Chondrocyte (in vitro differentiated cells): Measurements from ENCODE around the gene ZNF618. TPM values are rescaled to one million over a fixed set of nuclear protein-coding genes. Genes with fewer than 3 reads are reported as not detected.

Experiments used
- DNase-seq: peaks from one replicate; pipeline ENCODE4 v3.0.0; 2021; ENCODE audit warnings: mixed read lengths, low spot score
- H3K27ac Mint-ChIP-seq: one replicate; pipeline ENCODE4 v1.8.0; 2021; ENCODE audit warnings: mild to moderate bottlenecking, moderate library complexity, mixed read lengths; ENCODE audit not compliant: unreplicated experiment
- H3K27me3 Mint-ChIP-seq: 2 replicates; pipeline ENCODE4 v1.8.0; 2021; ENCODE audit warnings: low read depth, mixed read lengths
- H3K36me3 Mint-ChIP-seq: 2 replicates; pipeline ENCODE4 v1.8.0; 2021; ENCODE audit warnings: low read depth, mixed read lengths
- H3K4me1 Mint-ChIP-seq: 2 replicates; pipeline ENCODE4 v1.8.0; 2021; ENCODE audit warnings: low read depth, mild to moderate bottlenecking, mixed read lengths
- H3K4me3 Mint-ChIP-seq: one replicate; pipeline ENCODE4 v1.8.0; 2021; ENCODE audit warnings: mild to moderate bottlenecking, moderate library complexity, mixed read lengths; ENCODE audit not compliant: unreplicated experiment
- H3K9me3 Mint-ChIP-seq: 2 replicates; pipeline ENCODE4 v1.8.0; 2021; ENCODE audit warnings: low read depth, mixed read lengths
- CTCF ChIP-seq: fragments of 200-600 bp; sonication (generic); IDR thresholded peaks from 2 replicates; pipeline ENCODE4 v1.5.0; 2021; ENCODE audit warnings: antibody characterized with exemption, mild to moderate bottlenecking, moderate library complexity
- total RNA-seq: library from RNA; stranded (reverse); gene quantifications from 3 replicates; pipeline ENCODE4 v1.2.1, GENCODE V29; 2021

Gene ZNF618
- total RNA-seq, 1 donor from 2014 or later, result 25.5 TPM

- Mint-ChIP-seq H3K36me3 (peaks cover 6% of the 10 kb centered on the region), H3K27me3 (peaks cover 4% of the 10 kb centered on the region), H3K9me3 (peaks cover 6% of the 10 kb centered on the region), H3K4me1 (peaks cover 21% of the 10 kb centered on the region), H3K27ac (no peak overlapping the region), H3K4me3 (no peak overlapping the region)
- no peak for TF ChIP-seq CTCF
- DNase-seq, result no peak
These were observed 184.6 kb downstream of the ZNF618 start for GRCh38 chr9:114060711-114061110.

- H3K27me3 Mint-ChIP-seq, result peaks cover 4% of the 10 kb centered on the region
- peaks cover 21% of the 10 kb centered on the region for H3K4me1 Mint-ChIP-seq
- no peak overlapping the region for H3K27ac Mint-ChIP-seq
- peaks cover 6% of the 10 kb centered on the region for H3K9me3 Mint-ChIP-seq
- no peak for DNase-seq
- H3K4me3 Mint-ChIP-seq, result no peak overlapping the region
- H3K36me3 Mint-ChIP-seq, result peaks cover 6% of the 10 kb centered on the region
- TF ChIP-seq CTCF, result no peak
These were observed 185.2 kb downstream of the ZNF618 start for GRCh38 chr9:114061292-114061691.

- no peak overlapping the region for H3K27ac Mint-ChIP-seq
- no peak overlapping the region for H3K4me3 Mint-ChIP-seq
- peaks cover 21% of the 10 kb centered on the region for H3K4me1 Mint-ChIP-seq
- peaks cover 6% of the 10 kb centered on the region for H3K9me3 Mint-ChIP-seq
- peaks cover 4% of the 10 kb centered on the region for H3K27me3 Mint-ChIP-seq
- peaks cover 5% of the 10 kb centered on the region for H3K36me3 Mint-ChIP-seq
- no peak for TF ChIP-seq CTCF
- no peak for DNase-seq
These were observed 185.8 kb downstream of the ZNF618 start for GRCh38 chr9:114061830-114062474.

- Mint-ChIP-seq H3K9me3 (peaks cover 6% of the 10 kb centered on the region), H3K4me1 (no peaks in the 10 kb centered on the region)
These were observed 189.2 kb downstream of the ZNF618 start for GRCh38 chr9:114065304-114065703.

More at GRCh38 chr9:114065304-114065703, 189.2 kb downstream of the ZNF618 start:
- H3K4me3 Mint-ChIP-seq, result no peak overlapping the region
- DNase-seq, result no peak
- no peak overlapping the region for H3K27ac Mint-ChIP-seq
- H3K36me3 Mint-ChIP-seq, result peaks cover 1% of the 10 kb centered on the region
- TF ChIP-seq CTCF, result no peak
- peaks cover 4% of the 10 kb centered on the region for H3K27me3 Mint-ChIP-seq
